Astrocyte (in vitro differentiated cells and primary cell): ENCODE measurements around the gene CCDC92B.

ENCODE experiments used
- EZH2 ChIP-seq: IDR thresholded peaks from 2 replicates; pipeline ENCODE4 v1.6.1; 2012; ENCODE audit warnings: mild to moderate bottlenecking, low read length, inconsistent platforms; ENCODE audit not compliant: insufficient read depth
- TF ChIP-seq, protein P1 (sequence below): IDR thresholded peaks from 2 replicates; pipeline ENCODE4 v1.5.1; 2011; ENCODE audit warnings: low read depth, mild to moderate bottlenecking, inconsistent platforms, low read length, moderate library complexity; ENCODE audit not compliant: insufficient read depth

DNA sequence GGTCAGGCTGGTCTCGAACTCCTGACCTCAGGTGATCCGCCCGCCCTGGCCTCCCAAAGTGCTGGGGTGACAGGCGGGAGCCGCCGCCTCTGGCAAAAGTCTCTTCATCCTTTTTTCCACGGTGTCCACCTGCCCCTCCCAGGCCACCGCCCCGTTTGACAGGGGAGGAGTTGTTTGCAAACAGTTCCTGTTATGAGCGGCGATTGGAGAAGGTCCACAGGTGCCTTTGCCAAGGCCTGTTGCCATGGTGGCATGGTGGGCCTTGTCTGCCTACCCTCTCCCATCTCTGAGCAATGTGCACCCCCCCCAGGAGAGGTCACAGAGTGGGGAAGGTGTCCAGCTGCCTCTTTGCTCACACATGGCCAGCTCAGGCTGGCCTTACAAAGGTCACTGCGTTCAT is 30.8 kb upstream of the CCDC92B start:
- TF ChIP-seq, protein P1, sequence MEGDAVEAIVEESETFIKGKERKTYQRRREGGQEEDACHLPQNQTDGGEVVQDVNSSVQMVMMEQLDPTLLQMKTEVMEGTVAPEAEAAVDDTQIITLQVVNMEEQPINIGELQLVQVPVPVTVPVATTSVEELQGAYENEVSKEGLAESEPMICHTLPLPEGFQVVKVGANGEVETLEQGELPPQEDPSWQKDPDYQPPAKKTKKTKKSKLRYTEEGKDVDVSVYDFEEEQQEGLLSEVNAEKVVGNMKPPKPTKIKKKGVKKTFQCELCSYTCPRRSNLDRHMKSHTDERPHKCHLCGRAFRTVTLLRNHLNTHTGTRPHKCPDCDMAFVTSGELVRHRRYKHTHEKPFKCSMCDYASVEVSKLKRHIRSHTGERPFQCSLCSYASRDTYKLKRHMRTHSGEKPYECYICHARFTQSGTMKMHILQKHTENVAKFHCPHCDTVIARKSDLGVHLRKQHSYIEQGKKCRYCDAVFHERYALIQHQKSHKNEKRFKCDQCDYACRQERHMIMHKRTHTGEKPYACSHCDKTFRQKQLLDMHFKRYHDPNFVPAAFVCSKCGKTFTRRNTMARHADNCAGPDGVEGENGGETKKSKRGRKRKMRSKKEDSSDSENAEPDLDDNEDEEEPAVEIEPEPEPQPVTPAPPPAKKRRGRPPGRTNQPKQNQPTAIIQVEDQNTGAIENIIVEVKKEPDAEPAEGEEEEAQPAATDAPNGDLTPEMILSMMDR, result no peak
- TF ChIP-seq EZH2, result no peak
